ENCODE data around the gene TBC1D22A.

TBC1D22A gene

DNA sequence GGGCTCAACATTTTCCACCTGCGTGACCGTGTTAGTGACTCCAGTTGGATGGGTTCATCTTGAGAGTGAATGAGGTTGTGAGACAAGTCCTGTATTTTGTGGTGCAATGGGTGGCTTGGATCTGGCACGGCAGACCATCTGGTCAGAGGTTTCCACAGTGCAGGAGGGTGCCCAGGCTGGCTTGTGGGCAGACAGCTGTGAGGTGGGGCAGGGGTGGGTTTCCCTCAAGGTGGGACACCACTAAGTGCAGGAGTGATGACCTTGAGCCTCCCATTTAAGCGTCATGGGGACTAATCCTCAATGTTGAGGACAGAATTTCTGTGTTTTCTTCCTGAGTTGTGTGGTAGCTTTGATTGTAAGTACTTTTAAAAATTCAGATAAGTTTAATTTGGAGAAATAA is 220.6 kb downstream of the TBC1D22A start (continued):
- TF ChIP-seq, protein P1, sequence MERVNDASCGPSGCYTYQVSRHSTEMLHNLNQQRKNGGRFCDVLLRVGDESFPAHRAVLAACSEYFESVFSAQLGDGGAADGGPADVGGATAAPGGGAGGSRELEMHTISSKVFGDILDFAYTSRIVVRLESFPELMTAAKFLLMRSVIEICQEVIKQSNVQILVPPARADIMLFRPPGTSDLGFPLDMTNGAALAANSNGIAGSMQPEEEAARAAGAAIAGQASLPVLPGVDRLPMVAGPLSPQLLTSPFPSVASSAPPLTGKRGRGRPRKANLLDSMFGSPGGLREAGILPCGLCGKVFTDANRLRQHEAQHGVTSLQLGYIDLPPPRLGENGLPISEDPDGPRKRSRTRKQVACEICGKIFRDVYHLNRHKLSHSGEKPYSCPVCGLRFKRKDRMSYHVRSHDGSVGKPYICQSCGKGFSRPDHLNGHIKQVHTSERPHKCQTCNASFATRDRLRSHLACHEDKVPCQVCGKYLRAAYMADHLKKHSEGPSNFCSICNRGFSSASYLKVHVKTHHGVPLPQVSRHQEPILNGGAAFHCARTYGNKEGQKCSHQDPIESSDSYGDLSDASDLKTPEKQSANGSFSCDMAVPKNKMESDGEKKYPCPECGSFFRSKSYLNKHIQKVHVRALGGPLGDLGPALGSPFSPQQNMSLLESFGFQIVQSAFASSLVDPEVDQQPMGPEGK (CRISPR knock-in tag; IDR thresholded peaks at IDR 0.05; ENCODE audit: borderline replicate concordance), result no peak
- TF ChIP-seq RARB (CRISPR knock-in tag; IDR thresholded peaks at IDR 0.05), result no peak
- no peak for TF ChIP-seq ZNF565 (CRISPR knock-in tag; conservative IDR thresholded peaks at IDR 0.05; ENCODE audit: low read depth)

DNA sequence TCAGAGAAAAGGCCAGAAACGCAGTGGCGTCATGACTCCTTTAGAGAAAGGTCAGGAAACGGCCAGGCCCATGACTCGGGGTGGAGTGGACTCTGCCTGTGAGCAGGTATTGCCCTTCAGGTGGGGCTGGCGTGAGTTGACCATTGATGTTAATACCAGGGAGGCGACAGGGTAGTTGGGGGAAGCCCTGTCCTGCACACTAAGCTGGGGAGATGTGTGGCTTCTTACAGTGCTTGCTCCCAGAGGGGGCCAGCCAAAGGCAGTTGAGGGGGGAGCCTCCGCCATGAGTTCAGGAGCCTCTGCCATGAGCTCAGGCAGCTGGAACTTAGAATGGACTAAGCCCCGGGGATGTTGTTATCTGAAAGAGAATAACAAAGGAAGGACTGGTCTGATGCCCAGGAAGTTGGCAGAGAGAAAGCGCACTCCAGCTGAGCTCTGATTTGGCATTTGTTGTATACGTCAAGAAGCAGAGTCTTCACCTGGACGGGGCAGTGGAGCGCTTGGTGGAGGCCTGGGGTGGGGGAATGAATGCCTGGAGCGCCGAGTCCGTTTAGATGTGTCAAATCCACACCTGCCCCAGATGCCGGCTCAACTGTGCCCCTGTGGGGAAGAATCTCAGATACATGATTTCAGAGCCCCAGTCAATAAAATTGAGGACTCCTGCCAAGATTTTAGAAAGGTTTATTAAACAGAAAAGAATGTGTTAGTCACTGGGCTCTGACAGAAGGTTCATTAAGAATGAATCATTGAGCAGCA is 222.5 kb downstream of the TBC1D22A start:
- TF ChIP-seq SNAI2 (CRISPR knock-in tag; IDR thresholded peaks at IDR 0.05), result no peak
- TF ChIP-seq ZNF8 (CRISPR knock-in tag; IDR thresholded peaks at IDR 0.05), result no peak
- no peak for TF ChIP-seq RARB (CRISPR knock-in tag; IDR thresholded peaks at IDR 0.05)
- TF ChIP-seq CSDC2 (CRISPR knock-in tag; IDR thresholded peaks at IDR 0.05), result no peak
- no peak for TF ChIP-seq ZNF565 (CRISPR knock-in tag; conservative IDR thresholded peaks at IDR 0.05; ENCODE audit: low read depth)
- no peak for TF ChIP-seq OSR1 (CRISPR knock-in tag; IDR thresholded peaks at IDR 0.05)
- TF ChIP-seq GLIS3 (CRISPR knock-in tag; IDR thresholded peaks at IDR 0.05), result no peak
- TF ChIP-seq, protein P1 (CRISPR knock-in tag; IDR thresholded peaks at IDR 0.05; ENCODE audit: borderline replicate concordance), result no peak
- no peak for TF ChIP-seq ZC3H10 (CRISPR knock-in tag; IDR thresholded peaks at IDR 0.05)
- no peak for TF ChIP-seq TOX (CRISPR knock-in tag; IDR thresholded peaks at IDR 0.05; ENCODE audit: borderline replicate concordance)
- TF ChIP-seq PPARA (CRISPR knock-in tag; IDR thresholded peaks at IDR 0.05; ENCODE audit: borderline replicate concordance), result no peak
- ATAC-seq, result peak; percentile 19; the same call in 2 of the 3 replicates

DNA sequence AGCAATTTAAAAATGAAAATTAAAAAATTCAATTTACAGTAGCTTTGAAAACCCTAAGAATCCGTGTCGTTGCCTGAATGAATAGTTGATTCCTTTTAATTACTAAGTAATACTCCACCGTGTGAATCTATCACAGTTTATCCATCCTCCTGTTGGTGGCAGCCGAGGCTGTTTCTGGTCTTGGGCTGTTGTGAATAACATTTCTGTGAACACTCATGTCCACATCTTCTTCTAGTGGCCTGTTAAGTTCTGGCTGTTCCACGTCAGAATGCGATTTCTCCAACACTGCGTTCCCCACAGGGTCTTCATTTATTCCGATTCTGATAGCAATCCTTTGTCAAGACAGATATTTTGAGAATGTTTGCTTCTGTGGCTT is 223.0 kb downstream of the TBC1D22A start:
- no peak for ATAC-seq
- TF ChIP-seq RARB (CRISPR knock-in tag; IDR thresholded peaks at IDR 0.05) (no peak), ESRRG (CRISPR knock-in tag; IDR thresholded peaks at IDR 0.05) (no peak), OSR1 (CRISPR knock-in tag; IDR thresholded peaks at IDR 0.05) (no peak), ZNF565 (CRISPR knock-in tag; conservative IDR thresholded peaks at IDR 0.05; ENCODE audit: low read depth) (no peak), GLIS3 (CRISPR knock-in tag; IDR thresholded peaks at IDR 0.05) (no peak), ZFP30 (CRISPR knock-in tag; IDR thresholded peaks at IDR 0.05) (no peak), TCF4 (CRISPR knock-in tag; IDR thresholded peaks at IDR 0.05; ENCODE audit: borderline replicate concordance) (no peak), CSDC2 (CRISPR knock-in tag; IDR thresholded peaks at IDR 0.05) (no peak)
- TF ChIP-seq, protein P1 (CRISPR knock-in tag; IDR thresholded peaks at IDR 0.05; ENCODE audit: borderline replicate concordance), result no peak
- TF ChIP-seq, protein P2, sequence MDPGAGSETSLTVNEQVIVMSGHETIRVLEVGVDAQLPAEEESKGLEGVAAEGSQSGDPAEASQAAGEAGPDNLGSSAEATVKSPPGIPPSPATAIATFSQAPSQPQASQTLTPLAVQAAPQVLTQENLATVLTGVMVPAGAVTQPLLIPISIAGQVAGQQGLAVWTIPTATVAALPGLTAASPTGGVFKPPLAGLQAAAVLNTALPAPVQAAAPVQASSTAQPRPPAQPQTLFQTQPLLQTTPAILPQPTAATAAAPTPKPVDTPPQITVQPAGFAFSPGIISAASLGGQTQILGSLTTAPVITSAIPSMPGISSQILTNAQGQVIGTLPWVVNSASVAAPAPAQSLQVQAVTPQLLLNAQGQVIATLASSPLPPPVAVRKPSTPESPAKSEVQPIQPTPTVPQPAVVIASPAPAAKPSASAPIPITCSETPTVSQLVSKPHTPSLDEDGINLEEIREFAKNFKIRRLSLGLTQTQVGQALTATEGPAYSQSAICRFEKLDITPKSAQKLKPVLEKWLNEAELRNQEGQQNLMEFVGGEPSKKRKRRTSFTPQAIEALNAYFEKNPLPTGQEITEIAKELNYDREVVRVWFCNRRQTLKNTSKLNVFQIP (CRISPR knock-in tag; IDR thresholded peaks at IDR 0.05; ENCODE audit: borderline replicate concordance, low read depth), result no peak

DNA sequence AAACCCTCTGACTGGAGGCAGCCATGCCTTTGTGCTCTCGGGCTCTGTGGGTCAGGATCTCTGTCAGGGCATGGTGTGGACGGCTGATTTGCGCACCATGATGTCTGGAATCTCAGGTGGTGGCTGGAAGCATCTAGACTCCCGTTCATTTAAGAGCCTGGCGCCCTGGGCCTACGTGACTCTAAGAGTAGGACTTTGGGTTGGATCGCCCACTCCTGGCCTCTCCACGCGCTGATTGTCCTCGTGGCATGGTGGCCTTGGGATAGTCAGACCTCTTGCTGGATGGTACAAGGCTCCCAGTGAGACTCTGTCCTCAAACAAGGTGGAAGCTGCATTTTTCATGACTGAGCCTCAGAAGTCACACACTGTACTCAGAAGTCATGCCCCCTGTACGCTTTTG is 224.3 kb downstream of the TBC1D22A start:
- TF ChIP-seq ZFP3 (CRISPR knock-in tag; IDR thresholded peaks at IDR 0.05), result no peak
- no peak for TF ChIP-seq TOX (CRISPR knock-in tag; IDR thresholded peaks at IDR 0.05; ENCODE audit: borderline replicate concordance)
- no peak for TF ChIP-seq RARB (CRISPR knock-in tag; IDR thresholded peaks at IDR 0.05)
- no peak for TF ChIP-seq SNAI2 (CRISPR knock-in tag; IDR thresholded peaks at IDR 0.05)
- no peak for ATAC-seq

DNA sequence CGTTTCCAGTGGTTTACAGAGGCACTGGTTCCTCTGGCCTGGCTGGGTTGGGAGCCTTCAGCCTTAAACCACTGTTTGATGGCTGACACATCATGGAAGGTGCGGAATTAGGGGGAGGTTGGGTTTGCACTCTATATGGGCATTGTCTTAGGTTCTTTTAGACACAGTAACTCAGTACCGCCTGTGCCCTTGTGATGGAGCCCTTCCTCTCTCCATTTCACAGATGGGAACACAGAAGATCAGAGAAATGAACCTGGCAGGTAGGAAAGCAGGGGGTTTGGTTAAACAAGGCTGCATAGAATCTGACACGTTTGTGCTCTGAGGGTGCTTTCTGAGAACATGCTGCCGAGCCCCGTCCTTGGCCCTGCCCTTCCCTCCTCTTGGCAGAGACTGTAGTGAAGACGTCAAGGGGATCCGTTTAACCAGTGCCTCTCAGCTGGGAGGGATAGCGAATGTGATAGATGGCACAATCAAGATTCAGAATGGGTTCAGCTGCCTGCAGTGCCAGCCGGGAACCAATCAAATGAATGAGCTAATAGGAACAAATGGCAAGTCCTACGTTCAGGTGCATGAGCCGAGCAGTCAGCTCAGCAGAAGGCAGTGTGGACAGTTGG is 228.6 kb downstream of the TBC1D22A start:
- ATAC-seq, result no peak
- TF ChIP-seq, protein P1 (CRISPR knock-in tag; IDR thresholded peaks at IDR 0.05; ENCODE audit: borderline replicate concordance), result no peak
- TF ChIP-seq SNAI2 (CRISPR knock-in tag; IDR thresholded peaks at IDR 0.05) (no peak), ZNF70 (CRISPR knock-in tag; IDR thresholded peaks at IDR 0.05) (no peak), TOX (CRISPR knock-in tag; IDR thresholded peaks at IDR 0.05; ENCODE audit: borderline replicate concordance) (no peak), ISL1 (CRISPR knock-in tag; IDR thresholded peaks at IDR 0.05) (no peak), PPARA (CRISPR knock-in tag; IDR thresholded peaks at IDR 0.05; ENCODE audit: borderline replicate concordance) (no peak), OSR1 (CRISPR knock-in tag; IDR thresholded peaks at IDR 0.05) (no peak), ZFP30 (CRISPR knock-in tag; IDR thresholded peaks at IDR 0.05) (no peak), GLIS3 (CRISPR knock-in tag; IDR thresholded peaks at IDR 0.05) (no peak)
- TF ChIP-seq, protein P2 (CRISPR knock-in tag; IDR thresholded peaks at IDR 0.05; ENCODE audit: borderline replicate concordance, low read depth), result no peak
